HK-2 (cell line): ENCODE results near the gene ACBD3.

Source experiments
- DNase-seq: peaks from one replicate; pipeline ENCODE4 v3.0.0-alpha.2; 2018; ENCODE audit not compliant: unreplicated experiment

ACBD3 gene

DNA sequence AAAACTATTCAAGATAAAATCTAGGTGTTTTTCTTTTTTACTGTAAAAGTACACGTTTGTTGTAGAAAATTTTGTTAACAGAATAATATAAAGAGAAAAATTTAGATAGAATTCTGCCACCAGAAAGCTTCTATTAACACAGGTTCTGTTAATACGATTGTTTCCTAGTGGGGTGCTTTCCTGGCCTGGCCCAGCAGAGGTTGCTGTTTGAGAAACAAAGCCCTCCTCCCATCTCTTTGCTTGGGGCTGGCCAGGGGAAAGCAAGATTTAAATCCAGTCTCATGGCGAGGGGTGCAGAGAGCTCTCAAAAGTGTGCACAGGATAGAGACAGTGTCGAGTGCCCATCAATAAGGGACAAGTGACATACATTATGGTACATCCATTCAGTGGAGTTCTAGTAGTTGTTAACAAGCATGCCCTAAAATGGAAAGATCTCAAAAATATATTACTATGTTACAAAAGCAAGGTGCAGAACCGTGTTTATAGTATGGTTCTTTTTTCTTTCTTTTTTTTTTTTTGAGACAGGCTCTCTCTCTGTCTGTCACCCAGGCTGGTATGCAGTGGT lies 14.6 kb upstream of the ACBD3 start:
- DNase-seq: no peak

DNA sequence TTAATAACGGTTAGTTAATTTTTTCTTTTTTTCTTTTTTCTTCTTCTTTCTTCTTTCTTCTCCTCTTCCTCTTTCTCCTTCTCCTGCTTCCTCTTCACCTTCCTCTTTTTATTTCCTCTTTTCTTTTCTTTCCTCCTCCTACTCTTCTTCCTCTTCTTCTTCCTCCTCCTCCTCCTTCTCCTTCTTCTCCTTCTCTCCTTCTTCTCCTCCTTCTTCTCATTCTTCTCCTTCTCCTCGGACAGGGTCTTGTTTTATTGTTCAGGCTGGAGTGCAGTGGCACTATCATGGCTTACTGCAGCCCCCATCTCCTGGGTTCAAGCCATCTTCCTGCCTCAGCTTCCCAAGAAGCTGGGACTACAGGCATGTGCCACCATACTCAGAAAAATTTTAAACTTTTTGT lies 13.4 kb upstream of the ACBD3 start:
- DNase-seq: no peak

DNA sequence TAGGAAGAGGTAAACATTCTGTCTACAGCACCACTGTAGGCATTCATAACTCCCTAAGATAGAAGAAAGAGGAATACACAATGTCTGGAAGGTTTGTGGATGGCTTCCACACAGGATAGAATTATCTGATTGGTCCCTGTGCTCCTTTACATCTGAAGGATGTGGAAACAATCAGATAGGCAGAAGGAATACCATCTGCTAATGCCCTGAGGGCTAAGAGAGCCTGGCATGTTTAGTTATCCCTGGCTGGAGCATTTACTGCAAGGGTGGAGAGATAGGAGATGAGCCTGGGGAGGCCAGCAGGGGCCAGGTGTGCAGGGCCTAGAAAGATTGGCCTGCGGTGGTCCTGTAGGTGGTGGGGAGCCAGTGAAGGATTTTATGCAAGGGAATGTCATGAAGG lies 8.6 kb upstream of the ACBD3 start:
- DNase-seq: no peak

DNA sequence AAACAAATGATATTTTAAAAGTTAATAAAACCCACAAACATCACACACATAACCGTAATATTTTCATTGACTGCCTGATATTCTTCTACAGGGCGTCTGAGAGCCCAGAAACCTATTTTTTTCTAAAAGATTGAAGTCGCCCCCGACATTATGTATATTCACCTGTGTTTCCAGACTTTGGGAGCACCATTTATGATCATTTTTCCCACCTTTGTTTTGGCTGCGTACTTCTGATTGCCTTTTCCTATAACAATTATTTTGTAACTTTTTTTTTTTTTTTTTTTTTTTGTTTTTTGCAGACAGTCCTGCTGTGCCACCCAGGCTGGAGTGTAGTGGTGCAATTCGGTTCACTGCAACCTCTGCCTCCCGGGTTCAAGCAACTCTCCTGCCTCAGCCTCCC lies 839 bp upstream of the ACBD3 start:
- DNase-seq: no peak

DNA sequence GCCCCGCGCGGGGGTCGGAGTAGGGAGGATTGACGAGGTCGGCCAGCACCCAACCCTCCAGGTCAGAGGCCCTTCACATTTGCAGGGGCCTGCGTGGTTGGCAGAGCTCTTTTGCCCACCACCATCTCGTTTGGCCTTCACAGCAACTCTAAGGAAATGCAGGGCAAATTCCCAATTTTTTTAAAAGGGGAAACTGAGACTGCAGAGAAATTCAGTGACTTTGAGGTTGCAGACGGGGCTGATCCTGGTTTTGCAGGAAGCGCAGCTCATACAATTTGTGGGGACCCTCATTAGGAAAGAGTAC lies 430 bp upstream of the ACBD3 start:
- DNase-seq: no peak

DNA sequence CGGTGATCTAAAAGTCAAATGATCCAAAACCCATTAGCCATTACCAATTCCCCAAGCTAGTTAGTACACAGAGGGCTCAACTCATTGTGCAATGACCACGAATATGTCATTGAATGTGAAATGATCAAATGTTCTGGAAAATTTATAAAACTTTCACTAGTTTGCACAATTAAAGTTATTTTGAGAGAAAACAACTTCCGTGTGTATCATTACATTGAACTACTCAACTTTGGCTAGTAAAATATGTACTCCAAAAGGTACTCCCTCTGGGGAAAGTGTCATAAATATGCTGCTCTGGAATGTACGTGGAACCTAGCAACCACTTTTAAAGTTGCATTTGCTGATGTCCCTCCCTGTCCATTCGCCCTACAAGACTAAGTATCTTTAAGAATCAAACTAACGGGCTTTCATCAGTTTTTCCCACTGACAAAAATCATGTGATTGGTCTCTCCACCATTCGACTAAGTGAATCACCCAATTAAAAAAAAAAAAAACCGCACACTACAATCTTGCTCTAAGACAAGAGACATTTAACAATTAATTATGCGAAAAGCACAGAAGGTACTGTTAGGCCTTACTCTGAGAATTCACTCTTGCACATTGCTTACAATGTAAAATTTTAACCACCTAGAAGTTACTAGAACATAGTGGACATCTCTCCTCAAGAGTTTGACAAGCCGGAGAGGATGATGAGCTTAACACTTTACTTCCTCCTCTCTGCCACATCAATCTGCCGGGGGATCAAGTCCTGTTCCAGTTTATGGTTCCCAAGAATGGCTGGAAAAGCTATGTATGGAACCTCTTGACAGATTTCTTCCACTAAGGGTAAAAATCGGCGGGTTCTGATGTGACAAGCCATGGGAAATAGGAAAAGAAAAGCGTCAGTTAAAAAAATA lies 1.2 kb downstream of the ACBD3 start:
- DNase-seq: no peak

DNA sequence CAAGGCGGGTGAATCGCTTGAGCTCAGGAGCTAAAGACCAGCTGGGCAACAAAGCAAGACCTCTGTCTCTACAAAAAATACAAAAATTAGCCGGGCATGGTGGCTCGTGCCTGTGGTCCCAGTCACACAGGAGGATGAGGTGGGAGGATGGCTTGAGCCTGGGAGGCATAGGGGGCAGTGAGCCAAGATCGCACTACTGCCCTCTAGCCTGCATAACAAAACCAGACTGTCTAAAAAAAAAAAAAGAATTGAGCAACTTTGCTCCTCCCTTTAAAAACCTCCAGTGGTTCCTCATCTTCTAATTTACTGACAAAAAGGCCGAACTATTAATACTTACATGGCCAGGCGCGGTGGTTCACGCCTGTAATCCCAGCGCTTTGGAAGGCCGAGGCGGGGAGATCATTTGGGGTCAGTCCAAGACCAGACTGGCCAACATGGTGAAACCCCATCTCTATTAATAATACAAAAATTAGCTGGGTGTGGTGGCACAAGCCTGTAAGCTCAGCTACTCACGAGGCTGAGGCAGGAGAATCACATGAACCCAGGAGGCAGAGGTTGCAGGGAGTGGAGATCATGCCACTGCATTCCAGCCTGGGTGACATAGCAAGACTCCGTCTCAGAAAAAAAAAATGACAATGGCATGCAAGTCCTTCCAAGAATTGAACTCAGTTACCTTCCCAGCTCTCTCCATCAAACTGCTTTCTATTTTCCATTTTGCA lies 4.4 kb downstream of the ACBD3 start:
- peak; percentile 61 for DNase-seq

DNA sequence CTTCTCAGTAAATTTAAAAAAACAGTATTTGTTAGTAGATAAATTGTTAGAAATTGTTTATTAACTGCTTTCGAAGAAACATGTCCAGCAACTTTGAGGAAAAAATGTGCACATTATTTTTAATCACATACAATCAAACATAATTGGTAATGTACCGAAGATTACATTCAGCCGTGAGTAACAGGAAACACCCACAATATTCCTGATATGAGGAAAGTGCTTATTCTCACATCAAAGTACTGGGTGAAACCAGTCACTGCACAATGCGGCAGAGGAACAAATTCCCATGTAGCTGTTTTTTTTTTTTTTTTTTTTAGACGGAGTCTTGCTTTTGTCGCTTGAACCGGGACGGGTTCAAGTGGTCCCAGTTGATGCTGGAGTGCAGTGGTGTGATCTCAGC lies 9.7 kb downstream of the ACBD3 start:
- DNase-seq: no peak

DNA sequence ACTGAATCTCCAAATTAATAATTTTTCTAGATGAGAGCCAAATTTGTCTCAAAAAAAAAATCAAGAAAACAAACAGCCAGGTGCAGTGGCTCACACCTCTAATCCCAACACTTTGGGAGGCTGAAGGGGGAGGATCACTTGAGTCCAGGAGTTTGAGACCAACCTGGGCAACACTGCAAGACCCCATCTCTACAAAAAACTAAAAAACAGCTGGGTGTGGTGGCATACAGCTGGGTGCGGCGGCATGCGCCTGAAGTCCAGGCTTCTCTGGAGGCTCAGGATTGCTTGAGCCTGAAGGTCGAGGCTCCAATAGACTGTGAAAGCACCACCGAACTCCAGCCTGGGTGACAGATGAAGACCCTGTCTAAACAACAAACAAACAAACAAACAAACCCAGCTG lies 14.0 kb downstream of the ACBD3 start:
- DNase-seq: no peak

DNA sequence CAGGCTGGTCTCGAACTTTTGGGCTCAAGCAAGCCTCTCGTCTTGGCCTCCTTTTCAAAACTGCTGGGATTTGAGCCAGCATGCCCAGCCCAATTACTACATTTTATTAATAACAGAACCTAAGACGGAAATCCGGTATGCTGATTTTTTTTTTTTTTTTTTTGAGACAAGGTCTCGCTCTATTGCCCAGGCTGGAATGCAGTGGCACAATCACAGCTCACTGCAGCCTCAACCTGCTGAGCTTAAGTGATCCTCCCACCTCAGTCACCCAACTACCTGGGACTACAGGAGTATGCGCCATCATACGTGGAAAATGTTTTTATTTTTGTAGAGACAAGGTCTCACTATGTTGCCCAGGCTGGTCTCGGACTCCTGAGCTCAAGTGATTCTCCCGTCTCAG lies 20.2 kb downstream of the ACBD3 start:
- DNase-seq: no peak

DNA sequence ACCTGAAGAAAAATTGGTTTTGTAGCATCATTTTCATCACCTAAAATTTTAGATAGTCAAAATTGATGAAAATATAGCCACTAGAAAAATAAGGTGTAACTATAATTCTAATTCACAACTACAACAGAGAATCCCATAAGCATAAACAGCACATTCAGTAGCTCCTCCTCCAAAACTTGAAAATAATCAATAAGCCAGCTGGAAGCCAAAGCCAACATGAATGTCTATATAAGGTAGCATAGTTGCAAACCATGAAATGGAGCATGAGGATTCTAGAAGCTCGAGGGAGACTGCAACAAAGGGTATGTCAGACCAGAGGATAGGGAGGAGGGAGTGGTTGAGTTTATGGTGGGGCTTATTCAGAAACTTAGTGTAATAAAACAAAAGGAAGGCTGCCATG lies 22.4 kb downstream of the ACBD3 start:
- DNase-seq: no peak

DNA sequence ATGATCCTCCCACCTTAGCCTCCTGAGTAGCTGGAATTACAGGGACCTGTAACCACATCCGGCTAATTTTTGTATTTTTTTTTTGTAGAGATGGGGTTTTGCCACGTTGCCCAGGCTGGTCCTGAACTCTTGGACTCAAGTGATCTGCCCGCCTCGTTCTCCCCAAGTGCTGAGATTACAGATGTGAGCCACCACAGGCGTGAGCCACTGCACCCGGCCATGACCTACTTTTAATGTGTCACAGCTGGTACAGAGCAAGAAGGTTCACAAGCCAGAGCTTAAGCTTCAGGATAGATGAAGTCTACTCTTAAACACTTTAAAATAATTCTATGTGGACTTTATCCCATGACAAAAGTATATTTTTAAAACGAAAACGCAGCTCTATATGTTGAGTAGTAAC lies 23.6 kb downstream of the ACBD3 start:
- DNase-seq: no peak

DNA sequence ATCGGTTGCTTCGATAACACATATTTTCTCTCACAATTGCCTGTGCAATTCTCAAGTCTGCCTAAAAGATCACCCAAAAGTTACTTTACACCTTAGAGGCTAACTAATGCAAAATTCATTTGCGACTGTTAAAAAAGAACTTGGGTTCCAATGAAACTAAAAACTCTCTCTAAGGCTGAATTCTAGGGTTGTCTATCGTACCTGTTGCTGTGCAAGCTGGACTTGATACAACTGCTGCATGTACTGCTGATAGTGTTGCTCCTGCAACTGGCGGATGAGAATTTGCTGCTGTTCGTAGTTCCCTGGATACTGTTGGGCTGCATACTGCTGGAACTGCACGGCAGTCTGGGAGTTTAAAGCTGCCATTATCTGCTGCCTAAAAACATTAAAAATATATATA lies 27.6 kb downstream of the ACBD3 start:
- no peak for DNase-seq

DNA sequence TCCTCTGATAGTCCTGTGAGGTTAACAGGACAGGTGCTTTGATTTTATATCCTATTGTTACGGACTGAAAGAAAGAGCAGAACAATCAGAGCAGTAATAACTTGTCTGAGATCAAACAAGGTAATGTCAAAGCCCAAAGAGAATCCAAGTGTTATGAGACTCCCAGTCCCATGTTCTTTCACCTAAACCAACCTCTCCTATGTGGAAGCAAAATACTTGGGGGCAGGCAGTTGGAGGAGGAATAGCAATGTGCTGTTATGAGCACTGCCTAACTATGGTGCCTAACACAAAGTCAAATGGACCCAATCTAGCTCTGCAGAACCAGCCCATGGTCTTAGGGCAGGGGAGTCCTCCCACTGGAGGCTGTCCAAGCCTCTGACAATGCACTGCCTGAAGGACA lies 28.1 kb downstream of the ACBD3 start:
- DNase-seq: no peak

DNA sequence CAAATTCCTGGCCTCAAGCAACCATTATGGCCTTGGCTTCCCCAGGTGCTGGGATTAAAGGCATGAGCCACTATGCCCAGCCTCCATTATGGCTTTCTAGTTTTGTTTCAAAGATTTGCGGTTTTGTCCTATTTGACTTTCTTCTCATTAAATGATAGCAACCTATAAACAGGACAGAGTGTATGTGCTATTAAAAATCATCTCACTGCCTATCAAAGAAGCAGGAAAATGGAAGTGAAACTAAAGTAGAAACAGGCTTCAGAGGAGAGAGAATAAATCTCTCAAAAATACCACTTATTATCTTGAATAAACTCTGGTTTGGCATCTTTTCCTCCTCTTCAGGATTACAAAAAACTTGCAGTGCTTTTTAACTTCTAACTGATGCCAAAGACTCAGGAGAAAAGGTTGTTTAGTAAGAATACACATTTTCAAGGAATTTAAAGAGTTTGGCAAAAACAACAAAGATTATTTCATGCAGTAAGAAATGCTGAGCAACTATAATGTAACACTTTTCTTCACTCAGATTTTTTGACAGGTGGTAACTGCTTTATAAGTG lies 28.7 kb downstream of the ACBD3 start:
- DNase-seq: no peak

DNA sequence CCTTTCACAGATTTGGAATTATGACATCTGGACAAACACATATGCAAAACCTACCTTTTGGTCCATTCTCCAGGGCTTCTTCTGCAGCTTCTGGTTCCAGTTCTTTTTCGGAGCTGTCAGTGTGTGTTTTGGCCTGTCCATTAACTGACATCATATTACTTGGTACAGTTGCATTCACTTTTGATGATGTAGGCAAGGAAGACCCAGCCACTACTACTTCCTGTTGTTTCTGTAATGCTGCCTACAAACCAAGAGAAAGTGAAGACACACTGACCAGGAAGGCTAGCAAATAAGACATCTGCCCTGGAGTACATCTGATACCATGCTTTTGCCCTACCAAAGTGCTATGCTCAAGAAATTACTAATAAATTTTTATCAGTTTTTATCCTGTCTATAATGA lies 31.9 kb downstream of the ACBD3 start:
- no peak for DNase-seq

DNA sequence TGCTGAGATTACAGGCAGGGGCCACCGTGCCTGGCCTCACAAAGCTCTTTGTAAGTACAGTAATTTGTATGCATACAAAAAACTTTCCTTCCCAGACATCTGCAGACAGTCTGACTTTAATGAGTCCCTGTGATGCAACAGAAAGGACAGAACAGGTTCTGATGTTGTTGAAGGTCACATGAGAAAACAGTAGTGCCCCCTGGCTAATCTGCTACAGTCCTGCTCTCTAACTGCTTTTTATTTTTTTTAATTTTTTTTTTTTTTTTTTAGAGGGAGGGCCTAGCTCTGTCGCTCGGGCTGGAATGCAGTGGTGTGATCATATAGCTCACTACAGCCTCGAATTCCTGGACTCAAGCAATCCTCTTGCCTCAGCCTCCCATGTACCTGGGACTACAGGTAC lies 36.7 kb downstream of the ACBD3 start:
- DNase-seq: no peak

DNA sequence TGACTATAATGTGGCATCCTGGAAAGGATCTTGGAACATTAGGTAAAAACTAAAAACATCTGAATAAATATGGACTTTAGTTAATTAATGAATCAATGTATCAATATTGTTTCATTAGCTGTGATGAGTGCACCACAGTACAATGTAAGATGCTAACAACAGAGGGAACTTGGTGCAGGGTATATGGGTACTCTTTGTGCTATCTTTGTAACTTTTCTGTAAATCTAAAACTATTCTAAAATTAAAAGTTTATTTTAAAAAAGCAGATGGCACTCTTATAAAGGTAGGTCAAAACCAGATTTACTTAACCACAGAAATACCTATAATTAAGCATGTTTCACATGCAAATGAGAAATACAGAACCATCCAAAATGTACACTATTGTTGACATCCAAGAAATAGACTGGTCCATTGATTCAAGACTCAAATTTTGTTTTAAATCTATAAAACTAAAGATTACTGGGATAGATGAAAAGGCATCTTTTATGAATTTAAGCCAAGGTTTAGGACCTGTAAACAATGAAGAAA lies 38.4 kb downstream of the ACBD3 start:
- DNase-seq: no peak

DNA sequence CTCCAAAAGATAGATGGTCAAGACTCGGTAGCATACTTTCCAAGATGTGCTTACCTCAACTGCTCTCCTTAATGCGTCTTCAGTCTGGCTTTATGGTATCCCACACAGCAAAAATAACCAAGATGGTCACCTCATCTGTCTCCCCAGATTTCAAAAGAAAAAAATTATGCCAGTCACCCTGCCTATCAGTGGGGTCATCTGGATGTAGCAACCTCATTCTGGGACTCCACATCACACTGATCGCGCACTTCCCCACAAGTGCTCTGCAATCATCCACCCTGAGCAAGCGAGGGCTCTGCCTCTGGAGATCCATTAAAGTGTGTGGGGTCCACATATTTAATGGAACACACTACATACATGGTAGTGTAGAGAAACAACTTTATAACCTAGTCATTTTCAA lies 42.5 kb downstream of the ACBD3 start:
- DNase-seq: no peak

DNA sequence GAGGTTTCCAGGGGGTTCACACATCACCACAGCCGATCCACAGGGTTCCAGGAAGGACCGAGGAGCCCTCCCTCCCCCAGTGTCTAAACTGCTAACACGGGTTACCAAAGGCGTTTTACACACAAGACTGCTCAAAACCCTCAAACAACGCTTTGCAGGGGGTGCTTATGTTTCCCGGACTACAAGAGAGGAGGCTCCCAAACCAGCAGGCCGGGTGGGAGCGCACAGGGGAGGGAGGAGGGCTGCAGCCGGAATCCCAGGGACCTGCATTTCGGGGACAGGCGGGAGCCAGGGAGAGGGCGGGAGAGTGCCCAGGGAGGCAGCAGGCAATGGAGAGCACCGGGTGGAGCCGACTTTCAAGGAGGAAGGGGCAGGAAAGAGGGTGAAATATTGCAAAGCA lies 50.8 kb downstream of the ACBD3 start:
- no peak for DNase-seq

DNA sequence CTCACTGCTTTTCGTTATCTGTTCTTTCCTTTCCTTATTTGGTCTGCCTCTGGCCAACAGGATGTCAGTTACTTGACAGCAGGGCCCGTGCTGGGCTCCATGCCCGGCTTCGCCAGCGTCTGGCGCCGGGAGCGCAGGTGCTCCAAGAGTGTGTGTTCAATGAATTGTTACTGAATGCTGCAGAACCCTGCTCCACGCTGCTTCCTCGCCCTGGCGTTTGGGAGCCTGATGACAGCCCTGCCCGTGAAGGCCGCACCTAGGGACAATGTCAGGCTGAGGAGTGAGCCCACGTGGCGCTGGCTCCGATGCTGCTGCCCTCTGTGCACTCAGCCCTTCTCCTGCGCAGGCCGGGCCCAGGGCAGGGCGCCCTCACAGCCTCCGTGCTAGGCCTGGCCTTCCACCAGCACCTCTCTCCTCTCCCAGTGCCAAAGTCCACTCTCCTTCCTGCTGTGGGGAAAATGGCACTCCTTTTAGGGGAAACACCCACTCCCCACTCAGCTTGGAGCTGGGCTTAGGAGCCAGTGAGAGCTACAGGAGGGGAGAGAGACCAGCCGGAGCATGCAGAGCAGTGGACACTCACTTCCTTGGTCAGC lies 51.4 kb downstream of the ACBD3 start:
- DNase-seq: peak; percentile 45
